A549 (cell line): ENCODE measurements around the gene GLIS1. TPM values are rescaled to one million over a fixed set of nuclear protein-coding genes. Genes with fewer than 3 reads are reported as not detected.

ENCODE experiments used
- ATAC-seq, 2 experiments: fragments of 200-7000 bp in 1 of 2; fragments of >200 bp in 1 of 2; cut with Nextera tagmentation in 1 of 2; cut with Tn5 transposase in 1 of 2; 3 replicates each; pipeline versions ENCODE4 v1.8.0 to v1.9.1; 2018 to 2020; ENCODE audit warnings: mild to moderate bottlenecking in 1 of 2, moderate library complexity in 1 of 2
- CTCF ChIA-PET: fragments of 300-600 bp; sonication (Branson Sonifier 250); formaldehyde crosslinking; extraction: SDS; loops from one replicate; lab custom pipeline; 2021; ENCODE audit warnings: antibody characterized with exemption, inconsistent platforms; lab: Yijun Ruan, JAX
- POLR2A ChIA-PET: fragments of 350-600 bp; formaldehyde crosslinking; extraction: SDS; loops from one replicate; lab custom pipeline; 2021; ENCODE audit warnings: antibody characterized with exemption, inconsistent platforms; lab: Yijun Ruan, JAX
- DNase-seq, 2 experiments: peaks; one replicate each; pipeline versions ENCODE4 v3.0.0 to v3.0.0-alpha.2; 2011 to 2016; ENCODE audit warnings: low read depth in 1 of 2, low spot score in 1 of 2
- FAIRE-seq: peaks from 2 replicates; lab custom pipeline; 2011; peaks lifted over from hg19 to GRCh38; lab: Jason Lieb, UNC
- H3K27ac ChIP-seq, 2 experiments: fragments of >200 bp; sonication (Bioruptor Twin); formaldehyde crosslinking; 3 replicates each; pipeline ENCODE4 v1.5.1; 2016 to 2017
- H3K4me1 ChIP-seq: fragments of >200 bp; sonication (Bioruptor Twin); formaldehyde crosslinking; 3 replicates; pipeline ENCODE4 v1.6.1; 2016
- H3K4me2 ChIP-seq: fragments of >200 bp; sonication (Bioruptor Twin); formaldehyde crosslinking; 3 replicates; pipeline ENCODE4 v1.6.1; 2016
- H3K4me3 ChIP-seq: fragments of >200 bp; sonication (Bioruptor Twin); formaldehyde crosslinking; 3 replicates; pipeline ENCODE4 v1.5.1; 2016
- H3K9me3 ChIP-seq: fragments of >200 bp; sonication (Bioruptor Twin); formaldehyde crosslinking; 3 replicates; pipeline ENCODE4 v1.6.1; 2016
- ATOH8 ChIP-seq: fragments of 250-450 bp; sonication (Bioruptor Pico); IDR thresholded peaks from 2 replicates; pipeline ENCODE4 v1.5.0; 2020; ENCODE audit warnings: low read depth, mild to moderate bottlenecking, moderate library complexity
- BCL3 ChIP-seq: fragments of >200 bp; sonication (Bioruptor Twin); formaldehyde crosslinking; IDR thresholded peaks from 3 replicates; pipeline ENCODE4 v1.6.1; 2016
- EHF ChIP-seq: fragments of 250-450 bp; sonication (Bioruptor Pico); IDR thresholded peaks from 2 replicates; pipeline ENCODE4 v1.5.0; 2020; ENCODE audit warnings: mild to moderate bottlenecking
- EHMT2 ChIP-seq: fragments of 200-600 bp; sonication (generic); IDR thresholded peaks from 2 replicates; pipeline ENCODE4 v1.6.1; 2016; ENCODE audit warnings: antibody characterized with exemption, low read depth, mild to moderate bottlenecking, moderate library complexity
- EP300 ChIP-seq, 2 experiments: fragments of >200 bp; sonication (Bioruptor Twin); formaldehyde crosslinking; IDR thresholded peaks; 2 replicates in 1 of 2; 3 replicates in 1 of 2; pipeline ENCODE4 v1.6.1; 2016 to 2017
- FOSB ChIP-seq: fragments of 250-450 bp; sonication (Bioruptor Pico); IDR thresholded peaks from 2 replicates; pipeline ENCODE4 v1.5.0; 2020; ENCODE audit warnings: mild to moderate bottlenecking, moderate library complexity
- HES2 ChIP-seq: fragments of >200 bp; sonication (Bioruptor Twin); formaldehyde crosslinking; IDR thresholded peaks from 2 replicates; pipeline ENCODE4 v1.6.1; 2016
- JUN ChIP-seq, 2 experiments: fragments of >200 bp; sonication (Bioruptor Twin); formaldehyde crosslinking; IDR thresholded peaks; 2 replicates in 1 of 2; 3 replicates in 1 of 2; pipeline ENCODE4 v1.6.1; 2016 to 2017
- KDM5A ChIP-seq: fragments of 200-600 bp; sonication (generic); IDR thresholded peaks from 2 replicates; pipeline ENCODE4 v1.6.1; 2016; ENCODE audit warnings: antibody characterized with exemption, mild to moderate bottlenecking
- MYC ChIP-seq: IDR thresholded peaks from 2 replicates; pipeline ENCODE4 v1.6.1; 2012; ENCODE audit warnings: mild to moderate bottlenecking, inconsistent platforms, low read length, improper control_type of control experiment, borderline replicate concordance
- POLR2A ChIP-seq: IDR thresholded peaks from 2 replicates; pipeline ENCODE4 v1.6.1; 2012; ENCODE audit warnings: mild to moderate bottlenecking, low read length
- POLR2AphosphoS2 ChIP-seq: conservative IDR thresholded peaks from 2 replicates; pipeline ENCODE4 v1.6.1; 2012; ENCODE audit warnings: low read length, improper control_type of control experiment, inconsistent platforms
- RARB ChIP-seq: fragments of 250-450 bp; sonication (Bioruptor Pico); IDR thresholded peaks from 2 replicates; pipeline ENCODE4 v1.8.0; 2021; ENCODE audit warnings: mild to moderate bottlenecking, moderate library complexity
- SREBF2 ChIP-seq: fragments of 450-650 bp; IDR thresholded peaks from 2 replicates; pipeline ENCODE4 v1.6.1; 2014; ENCODE audit warnings: mild to moderate bottlenecking, moderate library complexity
- TFCP2L1 ChIP-seq: fragments of 250-450 bp; sonication (Bioruptor Pico); IDR thresholded peaks from 2 replicates; pipeline ENCODE4 v1.5.0; 2021; ENCODE audit warnings: mild to moderate bottlenecking
- TP53 ChIP-seq: fragments of 250-450 bp; sonication (Bioruptor Pico); IDR thresholded peaks from 2 replicates; pipeline ENCODE4 v1.5.0; 2021; ENCODE audit warnings: mild to moderate bottlenecking, moderate library complexity
- ZC3H11A ChIP-seq: fragments of 450-650 bp; IDR thresholded peaks from 2 replicates; pipeline ENCODE4 v1.6.1; 2014; ENCODE audit warnings: antibody characterized with exemption, mild to moderate bottlenecking
- ZFP36 ChIP-seq: fragments of 450-650 bp; IDR thresholded peaks from 2 replicates; pipeline ENCODE4 v1.6.1; 2014; ENCODE audit warnings: borderline replicate concordance; ENCODE audit not compliant: partially characterized antibody
- ZNF302 ChIP-seq: fragments of 250-450 bp; sonication (Bioruptor Pico); IDR thresholded peaks from 2 replicates; pipeline ENCODE4 v1.9.0; 2021; ENCODE audit warnings: inconsistent platforms, mild to moderate bottlenecking, moderate library complexity
- WGBS: methylation state at CpG from one replicate; pipeline ENCODE4 v1.1.6; 2017; ENCODE audit errors: missing lambda C conversion rate; 5-methylcytosine and 5-hydroxymethylcytosine counted together
- polyA plus RNA-seq, 4 experiments: library from polyadenylated mRNA; depleted of rRNA in 3 of 4; stranded (reverse); fragments of >200 nt; fragmentation: RNase III in 1 of 4; extraction: RNeasy Plus Mini Kit Qiagen cat#74134 plus additional on column Dnase treatment in 1 of 4; gene quantifications; 2 replicates in 3 of 4; 3 replicates in 1 of 4; pipeline ENCODE4 v1.2.3, GENCODE V29; 2011 to 2017
- TF ChIP-seq, protein P1 (sequence below): fragments of 450-650 bp; IDR thresholded peaks from 2 replicates; pipeline ENCODE4 v1.6.1; 2014; ENCODE audit warnings: antibody characterized with exemption
- TF ChIP-seq, protein P2 (sequence below): fragments of 250-450 bp; sonication (Bioruptor Pico); IDR thresholded peaks from 2 replicates; pipeline ENCODE4 v1.5.0; 2021; ENCODE audit warnings: mild to moderate bottlenecking, moderate library complexity, borderline replicate concordance

GLIS1 gene
- polyA plus RNA-seq, 2 of the 4 experiments (the other 2 are of a cell fraction) = 0.04 TPM; not detected in 1

GRCh38 chr1:53634571-53634979 is 104.4 kb downstream of the GLIS1 start:
- H3K27ac ChIP-seq = no peak overlapping the region
- H3K4me1 ChIP-seq = no peaks in the 10 kb centered on the region
- 71% methylated on average over 8 of the region's 10 CpGs for WGBS
- DNase-seq (no peak), FAIRE-seq (no peak), ATAC-seq (no peak)
- H3K4me3 ChIP-seq = no peak overlapping the region
- ChIA-PET POLR2A (no interaction called here), CTCF (interaction anchor here (1.1 kb wide), 1 partner anchor 9 kb away, joined by 3 read pairs; no protein-coding TSS in a partner anchor)
- H3K4me2 ChIP-seq = no peak overlapping the region
- no peaks in the 10 kb centered on the region for H3K9me3 ChIP-seq
- TF ChIP-seq SREBF2 = no peak

DNA sequence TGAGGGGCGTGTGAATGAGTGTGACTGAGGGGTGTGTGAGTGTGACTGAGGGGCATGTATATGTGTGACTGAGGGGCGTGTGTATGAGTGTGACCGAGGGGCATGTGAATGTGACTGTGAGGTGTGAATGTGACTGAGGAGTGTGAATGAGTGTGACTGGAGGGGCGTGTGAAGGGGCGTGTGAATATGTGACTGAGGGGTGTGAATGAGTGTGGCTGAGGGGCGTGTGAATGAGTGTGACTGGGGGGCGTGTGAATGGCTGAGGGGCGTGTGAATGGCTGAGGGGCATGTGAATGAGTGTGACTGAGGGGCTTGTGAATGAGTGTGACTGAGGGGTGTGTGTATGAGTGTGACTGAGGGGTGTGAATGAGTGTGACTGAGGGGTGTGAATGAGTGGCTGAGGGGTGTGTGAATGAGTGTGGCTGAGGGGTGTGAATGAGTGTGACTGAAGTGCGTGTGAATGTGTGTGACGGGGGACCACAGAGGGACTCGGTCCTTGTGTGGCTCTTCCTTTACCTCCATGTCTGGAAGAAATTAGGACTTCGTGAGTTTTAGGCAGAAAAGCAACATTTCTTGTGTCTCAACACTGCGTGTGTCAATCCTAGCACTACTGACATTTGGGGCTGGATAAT is 105.8 kb downstream of the GLIS1 start:
- ATAC-seq (no peak), DNase-seq (no peak), FAIRE-seq (no peak)
- ChIA-PET CTCF (no interaction called here), POLR2A (no interaction called here)
- TF ChIP-seq RARB (CRISPR knock-in tag) = no peak
- TF ChIP-seq EHMT2 = no peak
- TF ChIP-seq SREBF2 = no peak
- no peak for TF ChIP-seq POLR2AphosphoS2
- no peak for TF ChIP-seq JUN (IDR thresholded peaks at IDR 0.05)
- TF ChIP-seq ZFP36 = no peak
- TF ChIP-seq, protein P1, sequence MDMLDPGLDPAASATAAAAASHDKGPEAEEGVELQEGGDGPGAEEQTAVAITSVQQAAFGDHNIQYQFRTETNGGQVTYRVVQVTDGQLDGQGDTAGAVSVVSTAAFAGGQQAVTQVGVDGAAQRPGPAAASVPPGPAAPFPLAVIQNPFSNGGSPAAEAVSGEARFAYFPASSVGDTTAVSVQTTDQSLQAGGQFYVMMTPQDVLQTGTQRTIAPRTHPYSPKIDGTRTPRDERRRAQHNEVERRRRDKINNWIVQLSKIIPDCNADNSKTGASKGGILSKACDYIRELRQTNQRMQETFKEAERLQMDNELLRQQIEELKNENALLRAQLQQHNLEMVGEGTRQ = no peak
- no peak for TF ChIP-seq EHF
- TF ChIP-seq ZNF302 (CRISPR knock-in tag) = no peak
- TF ChIP-seq ZC3H11A = no peak
- TF ChIP-seq TFCP2L1 (CRISPR knock-in tag) = no peak
- no peak for TF ChIP-seq MYC
- TF ChIP-seq EP300 (IDR thresholded peaks at IDR 0.05) = no peak
- no peak for TF ChIP-seq ATOH8
- TF ChIP-seq HES2 = no peak
- no peak for TF ChIP-seq TP53 (CRISPR knock-in tag)
- TF ChIP-seq BCL3 = no peak
- TF ChIP-seq KDM5A = no peak
- TF ChIP-seq FOSB = no peak
- TF ChIP-seq POLR2A = no peak
- H3K9me3 ChIP-seq = no peaks in the 10 kb centered on the region
- no peaks in the 10 kb centered on the region for H3K4me1 ChIP-seq
- H3K4me2 ChIP-seq = no peak overlapping the region
- 37% methylated on average over 13 of the region's 13 CpGs for WGBS
- H3K4me3 ChIP-seq = no peak overlapping the region
- no peak overlapping the region for H3K27ac ChIP-seq

DNA sequence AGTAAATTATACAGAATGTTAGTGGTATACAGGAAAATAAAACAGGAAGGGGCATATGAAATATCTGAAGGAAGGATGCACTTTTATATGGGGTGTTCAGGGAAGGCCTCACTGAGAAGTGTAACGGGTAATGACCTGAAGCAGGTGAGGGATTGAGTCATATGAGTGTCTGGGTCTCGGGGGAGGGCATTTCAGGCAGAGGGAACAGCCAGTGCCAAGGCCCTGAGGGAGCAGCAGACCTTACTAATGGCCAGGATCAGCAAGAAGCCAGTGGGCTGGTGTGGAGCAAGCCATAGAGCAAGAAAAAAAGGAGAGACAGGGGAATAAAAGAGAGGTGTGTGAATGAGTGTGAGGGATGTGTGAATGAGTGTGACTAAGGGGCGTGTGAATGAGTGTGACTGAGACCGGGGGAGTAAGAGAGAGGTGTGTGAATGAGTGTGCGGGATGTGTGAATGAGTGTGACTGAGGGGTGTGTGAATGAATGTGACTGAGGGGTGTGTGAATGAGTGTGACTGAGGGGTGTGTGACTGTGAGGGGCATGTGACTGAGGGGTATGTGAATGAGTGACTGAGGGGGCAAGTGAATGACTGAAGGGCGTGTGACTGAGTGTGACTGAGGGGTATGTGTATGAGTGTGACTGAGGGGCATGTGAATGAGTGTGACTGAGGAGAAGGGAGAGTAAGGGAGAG is 107.2 kb downstream of the GLIS1 start:
- ATAC-seq (no peak), DNase-seq (no peak)
- POLR2A ChIA-PET = no interaction called here

More for the DNA sequence above, 107.2 kb downstream of the GLIS1 start:
- H3K27ac ChIP-seq = no peak overlapping the region
- no peaks in the 10 kb centered on the region for H3K9me3 ChIP-seq
- TF ChIP-seq SREBF2 (no peak), EP300 (IDR thresholded peaks at IDR 0.05) (no peak)
- TF ChIP-seq, protein P2, sequence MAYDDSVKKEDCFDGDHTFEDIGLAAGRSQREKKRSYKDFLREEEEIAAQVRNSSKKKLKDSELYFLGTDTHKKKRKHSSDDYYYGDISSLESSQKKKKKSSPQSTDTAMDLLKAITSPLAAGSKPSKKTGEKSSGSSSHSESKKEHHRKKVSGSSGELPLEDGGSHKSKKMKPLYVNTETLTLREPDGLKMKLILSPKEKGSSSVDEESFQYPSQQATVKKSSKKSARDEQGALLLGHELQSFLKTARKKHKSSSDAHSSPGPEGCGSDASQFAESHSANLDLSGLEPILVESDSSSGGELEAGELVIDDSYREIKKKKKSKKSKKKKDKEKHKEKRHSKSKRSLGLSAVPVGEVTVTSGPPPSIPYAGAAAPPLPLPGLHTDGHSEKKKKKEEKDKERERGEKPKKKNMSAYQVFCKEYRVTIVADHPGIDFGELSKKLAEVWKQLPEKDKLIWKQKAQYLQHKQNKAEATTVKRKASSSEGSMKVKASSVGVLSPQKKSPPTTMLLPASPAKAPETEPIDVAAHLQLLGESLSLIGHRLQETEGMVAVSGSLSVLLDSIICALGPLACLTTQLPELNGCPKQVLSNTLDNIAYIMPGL (CRISPR knock-in tag) = no peak
- CTCF ChIA-PET = interaction anchor here (0.8 kb wide), 1 partner anchor 27 kb away, joined by 3 read pairs; no protein-coding TSS in a partner anchor
- FAIRE-seq = no peak
- 41% methylated on average over 6 of the region's 6 CpGs for WGBS
- H3K4me1 ChIP-seq = no peaks in the 10 kb centered on the region
- H3K4me3 ChIP-seq = no peak overlapping the region
- H3K4me2 ChIP-seq = no peak overlapping the region
